Measurements from ENCODE around the gene SUGT1. TPM values are rescaled to one million over a fixed set of nuclear protein-coding genes. Genes with fewer than 3 reads are reported as not detected.
"Not testable (repeated sequence)": the region's sequence is repeated elsewhere in the genome, so short reads cannot be mapped to it uniquely, and the experiment has no call there.

The SUGT1 gene
- total RNA-seq, 4 donors from 2014 or later, result 18.7 to 38.9 (median 25.3) TPM

DNA sequence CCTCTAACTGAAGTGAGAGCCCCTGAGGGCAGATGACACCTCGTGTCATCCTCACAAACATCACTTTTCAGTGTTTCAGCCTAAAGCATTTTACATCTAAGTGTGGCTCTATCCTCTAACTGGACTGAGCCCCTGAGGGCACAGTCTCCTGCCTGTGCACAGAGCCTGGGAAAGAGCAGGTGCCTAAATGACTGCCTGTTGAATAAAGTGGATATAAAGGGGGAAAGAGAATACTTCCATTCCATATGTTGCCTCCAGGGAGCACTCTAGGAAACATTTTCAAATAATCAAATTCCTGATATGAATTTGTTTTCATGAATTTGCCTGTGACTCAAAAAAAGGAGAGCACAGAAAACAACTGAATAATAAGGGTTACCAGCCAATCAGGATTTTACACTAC lies 54.7 kb downstream of the SUGT1 start:
- WGBS, 2 donors (ENCODE audit: low coverage in 1 of 2), result 58% methylated on average over 1 of the region's 1 CpG; no CpG with 5 or more reads in 1 of the 2 donors
- Histone ChIP-seq H3K4me1 (no peaks in the 10 kb centered on the region), H3K9me3 (no peaks in the 10 kb centered on the region), H3K4me3 (no peak overlapping the region), H3K36me3 (no peaks in the 10 kb centered on the region), H3K27me3 (no peaks in the 10 kb centered on the region), H3K27ac (no peak overlapping the region)
- TF ChIP-seq POLR2A (IDR thresholded peaks at IDR 0.05) (no peak), EP300 (IDR thresholded peaks at IDR 0.05; ENCODE audit: low read depth) (no peak), POLR2AphosphoS5 (IDR thresholded peaks at IDR 0.05) (no peak)
- TF ChIP-seq, protein P1, sequence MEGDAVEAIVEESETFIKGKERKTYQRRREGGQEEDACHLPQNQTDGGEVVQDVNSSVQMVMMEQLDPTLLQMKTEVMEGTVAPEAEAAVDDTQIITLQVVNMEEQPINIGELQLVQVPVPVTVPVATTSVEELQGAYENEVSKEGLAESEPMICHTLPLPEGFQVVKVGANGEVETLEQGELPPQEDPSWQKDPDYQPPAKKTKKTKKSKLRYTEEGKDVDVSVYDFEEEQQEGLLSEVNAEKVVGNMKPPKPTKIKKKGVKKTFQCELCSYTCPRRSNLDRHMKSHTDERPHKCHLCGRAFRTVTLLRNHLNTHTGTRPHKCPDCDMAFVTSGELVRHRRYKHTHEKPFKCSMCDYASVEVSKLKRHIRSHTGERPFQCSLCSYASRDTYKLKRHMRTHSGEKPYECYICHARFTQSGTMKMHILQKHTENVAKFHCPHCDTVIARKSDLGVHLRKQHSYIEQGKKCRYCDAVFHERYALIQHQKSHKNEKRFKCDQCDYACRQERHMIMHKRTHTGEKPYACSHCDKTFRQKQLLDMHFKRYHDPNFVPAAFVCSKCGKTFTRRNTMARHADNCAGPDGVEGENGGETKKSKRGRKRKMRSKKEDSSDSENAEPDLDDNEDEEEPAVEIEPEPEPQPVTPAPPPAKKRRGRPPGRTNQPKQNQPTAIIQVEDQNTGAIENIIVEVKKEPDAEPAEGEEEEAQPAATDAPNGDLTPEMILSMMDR (IDR thresholded peaks at IDR 0.05), result no peak
- in situ Hi-C loops (cut with MboI; ENCODE audit: low pct_ligation_motif_present in 1 of 4, low pct_unique_long_range_greater_than_20kb in 1 of 4, low sequenced_read_pairs in 3 of 4) (no loop called here), intact Hi-C loops (cut with DNase I; ENCODE audit: low total_unique reads) (no loop called here)
- no peak for DNase-seq

DNA sequence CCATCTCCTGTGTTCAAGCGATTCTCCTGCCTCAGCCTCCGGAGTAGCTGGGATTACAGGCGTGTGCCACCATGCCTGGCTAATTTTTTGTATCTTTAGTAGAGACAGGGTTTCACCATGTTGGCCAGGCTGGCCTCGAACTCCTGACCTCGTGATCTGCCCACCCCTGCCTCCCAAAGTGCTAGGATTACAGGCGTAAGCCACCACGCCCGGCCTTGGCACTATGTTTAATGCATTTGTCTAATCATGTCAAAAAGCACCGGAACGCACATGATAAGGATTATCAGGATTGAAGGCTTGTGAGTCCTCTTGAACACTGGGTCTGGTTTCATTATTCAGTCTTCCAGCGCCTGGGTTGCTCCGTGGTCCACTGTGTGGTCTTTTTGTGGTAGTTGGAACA lies 55.6 kb downstream of the SUGT1 start:
- H3K27ac ChIP-seq; H3K4me1 ChIP-seq; H3K36me3 ChIP-seq; H3K4me3 ChIP-seq; intact Hi-C loops (cut with DNase I; ENCODE audit: low total_unique reads); H3K9me3 ChIP-seq; DNase-seq; H3K27me3 ChIP-seq; in situ Hi-C loops (cut with MboI; ENCODE audit: low pct_ligation_motif_present in 1 of 4, low pct_unique_long_range_greater_than_20kb in 1 of 4, low sequenced_read_pairs in 3 of 4): not testable (repeated sequence)
- WGBS, 2 donors (ENCODE audit: low coverage in 1 of 2), result 81 to 86% methylated on average over 12 of the region's 12 CpGs

DNA sequence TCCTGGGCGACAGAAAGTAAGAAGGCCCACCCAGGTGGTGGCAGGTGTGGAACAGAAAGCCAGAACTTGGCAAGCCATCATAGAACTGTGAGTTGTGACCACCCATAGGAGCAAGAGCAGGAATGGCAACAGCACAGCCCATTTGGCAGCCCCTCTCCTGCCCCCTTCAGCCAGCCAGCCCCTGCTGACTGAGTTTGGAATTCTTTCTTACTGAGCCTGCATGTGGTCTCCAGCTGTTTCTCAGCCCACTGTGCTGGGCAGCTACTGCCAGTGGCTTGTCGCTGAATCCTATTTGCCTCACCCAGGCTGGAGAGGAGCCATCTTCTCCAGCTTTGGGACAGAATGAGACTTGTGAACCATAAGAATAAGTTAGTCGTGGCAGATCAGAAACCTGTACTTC lies 58.6 kb downstream of the SUGT1 start:
- intact Hi-C loops (cut with DNase I; ENCODE audit: low total_unique reads), result no loop called here
- no peaks in the 10 kb centered on the region for H3K27me3 ChIP-seq
- H3K4me1 ChIP-seq, result no peaks in the 10 kb centered on the region
- no peak for TF ChIP-seq POLR2A (IDR thresholded peaks at IDR 0.05)
- TF ChIP-seq, protein P1 (IDR thresholded peaks at IDR 0.05), result no peak
- TF ChIP-seq POLR2AphosphoS5 (IDR thresholded peaks at IDR 0.05), result no peak
- no peak for TF ChIP-seq EP300 (IDR thresholded peaks at IDR 0.05; ENCODE audit: low read depth)
- H3K36me3 ChIP-seq, result no peaks in the 10 kb centered on the region
- no peak for DNase-seq
- no peak overlapping the region for H3K27ac ChIP-seq
- WGBS, 2 donors (ENCODE audit: low coverage in 1 of 2), result 86% methylated on average over 3 of the region's 3 CpGs; no CpG with 5 or more reads in 1 of the 2 donors
- no peak overlapping the region for H3K4me3 ChIP-seq
- in situ Hi-C loops (cut with MboI; ENCODE audit: low pct_ligation_motif_present in 1 of 4, low pct_unique_long_range_greater_than_20kb in 1 of 4, low sequenced_read_pairs in 3 of 4), result no loop called here
- no peaks in the 10 kb centered on the region for H3K9me3 ChIP-seq

DNA sequence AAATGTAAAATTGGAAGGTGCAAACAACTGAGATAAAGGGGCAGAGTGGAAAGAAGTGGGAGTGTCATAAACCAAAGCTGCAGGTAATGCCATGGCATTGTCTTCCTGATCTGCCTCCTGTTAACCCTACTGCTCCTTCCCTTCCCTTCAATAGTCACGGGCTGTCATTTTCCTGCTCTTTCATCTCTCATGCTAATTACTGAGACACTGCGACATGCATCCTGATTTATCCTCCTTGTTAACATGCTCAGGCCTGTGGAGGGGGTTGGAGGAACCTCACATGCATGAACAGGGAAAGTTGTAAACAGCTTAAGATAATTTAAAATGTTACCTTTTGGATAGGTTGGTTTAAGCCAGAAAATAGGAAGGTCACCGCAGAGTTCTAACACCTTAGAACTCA lies 59.7 kb downstream of the SUGT1 start:
- WGBS, 2 donors (ENCODE audit: low coverage in 1 of 2), result 76 to 79% methylated on average over 3 of the region's 3 CpGs

More for the DNA sequence above, 59.7 kb downstream of the SUGT1 start:
- Histone ChIP-seq H3K4me3 (no peak overlapping the region), H3K4me1 (no peaks in the 10 kb centered on the region), H3K9me3 (no peaks in the 10 kb centered on the region), H3K27ac (no peak overlapping the region), H3K36me3 (no peaks in the 10 kb centered on the region), H3K27me3 (no peaks in the 10 kb centered on the region)
- intact Hi-C loops (cut with DNase I; ENCODE audit: low total_unique reads), result no loop called here
- no peak for DNase-seq
- TF ChIP-seq POLR2A (IDR thresholded peaks at IDR 0.05) (no peak), EP300 (IDR thresholded peaks at IDR 0.05; ENCODE audit: low read depth) (no peak), POLR2AphosphoS5 (IDR thresholded peaks at IDR 0.05) (no peak)
- TF ChIP-seq, protein P1 (IDR thresholded peaks at IDR 0.05), result no peak
- in situ Hi-C loops (cut with MboI; ENCODE audit: low pct_ligation_motif_present in 1 of 4, low pct_unique_long_range_greater_than_20kb in 1 of 4, low sequenced_read_pairs in 3 of 4), result no loop called here

Measured in transverse colon (tissue), 4 donors.